Stimulated activated CD4-positive, alpha-beta T cell treated with anti-CD3 and anti-CD28 coated beads, TNF-alpha, amount 100 ng/mL, for 48 hours (primary cell): ENCODE data around the gene SLC6A13.
A peak's percentile ranks its signal among the peaks of the same experiment; 100 is the strongest.
"Not testable (repeated sequence)": the region's sequence is repeated elsewhere in the genome, so short reads cannot be mapped to it uniquely, and the experiment has no call there.

Source experiments
- DNase-seq, 3 donors: peaks; one replicate each; pipeline ENCODE4 v3.0.0-alpha.2; 2020; ENCODE audit warnings: low read depth in 3 of 3

SLC6A13 gene

GRCh38 chr12:197911-198695 lies 64.5 kb downstream of the SLC6A13 start:
- DNase-seq = no peak

- no peak for DNase-seq
Measured at GRCh38 chr12:197347-197746, 65.3 kb downstream of the SLC6A13 start.

GRCh38 chr12:196436-196835 lies 66.2 kb downstream of the SLC6A13 start:
- DNase-seq = no peak

GRCh38 chr12:195951-196350 lies 66.7 kb downstream of the SLC6A13 start:
- no peak for DNase-seq

- no peak for DNase-seq
Measured at GRCh38 chr12:195156-195555, 67.5 kb downstream of the SLC6A13 start.

GRCh38 chr12:194276-194675 lies 68.4 kb downstream of the SLC6A13 start:
- DNase-seq = no peak

DNA sequence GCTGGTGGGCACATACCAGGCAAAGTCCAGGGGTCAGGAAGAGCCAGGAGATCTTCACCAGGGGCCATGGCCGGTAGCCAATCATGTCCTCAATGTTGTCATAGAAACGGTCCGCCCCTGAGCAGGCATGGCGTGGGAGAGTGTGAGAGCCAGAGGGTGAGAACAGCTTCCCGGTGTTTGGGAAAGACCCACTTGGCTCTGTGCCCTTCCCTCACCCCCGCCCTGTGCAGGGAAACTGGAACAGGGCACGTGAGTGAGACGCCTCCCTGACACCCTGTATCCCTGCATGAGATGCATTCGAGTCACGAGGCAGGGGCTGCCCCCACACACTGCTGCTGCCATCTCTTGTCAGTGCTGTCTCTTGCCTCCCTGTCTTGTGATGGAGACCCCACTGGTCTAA lies 69.4 kb downstream of the SLC6A13 start:
- no peak for DNase-seq

DNA sequence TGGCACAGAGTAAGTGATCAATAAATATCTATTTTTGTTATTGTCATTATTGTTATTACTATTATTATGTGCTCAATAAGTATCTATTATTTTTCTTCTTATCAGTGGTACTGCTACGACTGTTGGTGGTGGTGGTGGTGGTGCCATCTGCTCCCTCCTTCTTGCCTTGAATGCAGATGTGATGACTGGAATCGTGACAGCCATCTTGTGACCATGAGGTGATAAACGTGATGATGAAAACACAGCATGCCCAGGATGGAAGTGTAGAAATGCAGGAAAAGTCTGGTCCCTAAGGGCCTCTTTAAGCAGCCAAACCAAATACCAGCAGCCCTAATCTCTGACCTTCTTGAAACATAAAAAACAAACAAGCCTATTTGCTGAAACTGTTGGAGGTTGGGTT lies 71.1 kb downstream of the SLC6A13 start:
- no peak for DNase-seq

DNA sequence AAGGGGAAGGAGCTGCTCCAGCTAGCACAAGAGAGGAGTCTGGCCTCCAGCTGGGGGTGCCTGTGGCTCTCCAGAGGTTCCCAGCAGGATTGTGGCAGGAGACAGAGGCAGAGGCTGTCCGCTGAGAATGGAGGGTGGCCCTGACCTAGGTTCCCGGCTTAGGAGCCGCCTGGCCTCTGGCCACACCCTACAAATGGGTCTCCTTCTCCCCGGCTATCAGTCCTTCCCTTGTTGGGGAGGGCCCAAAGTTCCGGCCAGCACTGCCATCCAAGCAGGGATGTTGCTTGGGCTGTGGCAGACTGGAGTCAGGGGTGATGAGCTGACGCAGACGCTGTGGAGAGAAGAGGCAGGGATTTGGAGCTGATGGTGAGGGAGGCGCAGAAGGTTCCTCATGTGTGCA lies 71.8 kb downstream of the SLC6A13 start:
- no peak for DNase-seq

DNA sequence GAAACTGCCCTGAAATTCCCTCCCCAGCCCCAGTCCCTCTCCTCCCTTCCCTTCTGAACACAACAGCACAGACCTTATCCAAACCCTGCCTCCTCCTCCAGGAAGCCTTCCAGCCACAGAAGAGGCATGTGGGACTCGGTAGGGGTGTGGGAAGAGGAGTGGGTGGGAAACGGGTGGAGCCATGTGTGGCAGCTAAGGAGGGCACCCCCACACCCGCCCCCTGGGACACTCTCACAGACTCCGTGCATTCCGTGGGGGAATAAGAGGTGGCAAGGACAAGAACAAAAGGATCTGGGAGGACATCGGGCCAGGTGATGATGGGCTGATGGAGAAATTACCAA lies 73.0 kb downstream of the SLC6A13 start:
- no peak for DNase-seq

- peak; percentile 17 to 32 (median 21) for DNase-seq
Measured at GRCh38 chr12:188910-189621, 73.6 kb downstream of the SLC6A13 start.

DNA sequence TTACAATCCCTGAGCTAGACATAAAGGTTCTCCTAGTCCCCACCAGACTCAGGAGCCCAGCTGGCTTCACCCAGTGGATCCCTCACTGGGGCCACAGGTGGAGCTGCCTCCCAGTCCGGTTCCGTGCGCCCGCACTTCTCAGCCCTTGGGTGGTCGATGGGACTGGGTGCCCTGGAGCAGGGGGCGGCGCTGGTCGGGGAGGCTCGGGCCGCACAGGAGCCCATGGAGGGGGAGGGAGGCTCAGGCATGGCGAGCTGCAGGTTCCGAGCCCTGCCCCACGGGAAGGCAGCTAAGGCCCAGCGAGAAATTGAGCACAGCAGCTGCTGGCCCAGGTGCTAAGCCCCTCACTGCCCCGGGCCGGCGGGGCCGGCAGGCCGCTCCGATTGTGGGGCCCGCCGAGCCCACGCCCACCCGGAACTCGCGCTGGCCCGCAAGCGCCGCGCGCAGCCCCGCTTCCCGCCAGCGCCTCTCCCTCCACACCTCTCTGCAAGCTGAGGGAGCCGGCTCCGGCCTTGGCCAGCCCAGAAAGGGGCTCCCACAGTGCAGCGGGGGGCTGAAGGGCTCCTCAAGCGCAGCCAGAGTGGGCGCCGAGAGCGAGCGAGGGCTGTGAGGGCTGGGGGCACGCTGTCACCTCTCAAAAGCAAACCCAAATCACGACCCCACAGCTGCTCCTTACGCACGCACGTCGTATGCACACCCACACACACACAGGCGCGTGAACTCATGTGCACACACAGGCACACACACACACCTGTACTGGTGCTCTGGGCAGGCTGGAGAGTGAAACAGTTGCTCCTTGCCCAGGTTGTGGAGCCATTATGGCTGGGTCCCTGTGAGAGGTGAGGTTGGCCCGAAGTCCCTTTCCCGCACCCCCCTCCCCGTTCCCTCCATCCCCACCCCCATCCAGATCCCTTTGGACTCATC lies 74.4 kb downstream of the SLC6A13 start:
- DNase-seq = not testable (repeated sequence)

- DNase-seq = no peak
Measured at GRCh38 chr12:186006-186625, 76.5 kb downstream of the SLC6A13 start.

GRCh38 chr12:185576-185955 lies 77.1 kb downstream of the SLC6A13 start:
- no peak for DNase-seq

- DNase-seq = no peak
Measured at GRCh38 chr12:184811-185575, 77.6 kb downstream of the SLC6A13 start.

- DNase-seq = no peak
Measured at GRCh38 chr12:182381-182892, 80.2 kb downstream of the SLC6A13 start.

GRCh38 chr12:181921-182320 lies 80.7 kb downstream of the SLC6A13 start:
- DNase-seq = no peak

DNA sequence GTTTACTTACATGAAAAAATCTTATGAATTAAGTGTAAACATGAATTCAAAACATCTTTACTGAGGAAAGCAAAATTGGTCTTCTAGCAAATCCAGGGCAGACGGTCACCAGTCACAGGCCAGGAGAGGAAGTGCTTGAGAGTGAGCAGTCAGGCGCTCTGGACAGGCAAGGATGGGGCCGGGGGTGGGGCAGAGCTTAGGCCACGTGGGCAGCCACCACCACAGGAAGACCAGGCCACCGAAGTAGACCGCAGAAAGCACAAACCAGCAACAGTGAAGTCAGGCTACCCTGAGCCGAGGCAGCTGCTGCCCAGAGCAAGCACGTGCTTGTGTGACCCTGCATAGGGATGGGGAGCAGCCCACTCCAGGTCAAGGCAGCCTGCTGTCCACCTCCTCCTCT lies 82.2 kb downstream of the SLC6A13 start:
- DNase-seq = no peak

DNA sequence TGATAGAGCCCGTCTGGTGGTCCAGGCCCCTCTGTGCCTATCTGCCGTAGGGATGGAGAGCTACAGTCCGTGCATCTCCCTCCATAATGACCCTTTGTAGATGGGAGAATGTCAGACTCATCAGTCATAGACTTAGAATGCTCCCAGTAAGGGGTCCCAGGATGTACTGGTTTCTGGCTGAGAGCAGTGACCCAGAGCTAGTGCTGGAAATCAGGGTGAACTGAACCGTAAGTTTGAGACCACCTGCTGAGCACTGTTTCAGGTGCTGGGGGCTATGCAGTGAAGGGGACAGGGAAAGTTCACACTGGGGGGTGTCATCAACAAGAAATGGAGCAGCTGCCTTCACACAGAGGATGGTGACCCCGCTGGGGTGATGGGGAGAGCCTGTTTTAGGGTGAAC lies 82.8 kb downstream of the SLC6A13 start:
- DNase-seq = no peak

DNA sequence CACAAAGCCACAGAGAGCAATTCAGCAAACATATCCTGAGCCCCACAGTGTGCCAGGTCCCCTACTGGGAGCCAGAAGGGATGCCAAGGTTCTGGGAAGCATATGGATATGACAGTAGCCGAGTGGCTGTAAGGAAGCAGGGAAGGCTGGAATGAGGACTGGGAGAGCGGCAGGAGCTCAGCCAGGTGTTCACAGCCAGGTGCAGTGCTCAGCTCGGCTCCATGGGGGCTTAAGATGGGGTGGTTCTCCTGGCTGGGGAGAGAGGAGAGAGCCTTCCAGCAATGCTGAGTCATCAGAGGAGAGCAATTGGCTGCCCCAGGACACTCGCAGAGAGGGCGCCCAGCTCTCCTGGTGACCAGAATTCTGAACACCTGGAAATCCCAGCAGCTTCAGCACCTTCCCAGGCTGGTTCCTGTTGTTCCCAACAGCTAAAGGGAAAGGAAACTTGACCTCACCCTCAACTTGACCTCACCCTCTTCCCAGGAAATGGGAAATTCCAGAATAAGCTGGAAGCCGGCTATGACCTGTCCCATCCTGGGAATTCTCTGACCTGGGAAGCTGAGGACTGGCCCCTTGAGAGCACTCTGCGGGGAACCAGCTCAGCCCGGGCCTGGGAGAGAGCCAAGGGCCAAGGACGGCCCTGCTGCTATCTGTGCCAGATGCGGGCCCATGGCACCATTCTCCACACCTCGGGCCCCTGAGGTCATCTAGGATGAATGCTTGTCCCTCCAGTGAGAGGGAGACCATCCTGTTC lies 83.3 kb downstream of the SLC6A13 start:
- DNase-seq = no peak

GRCh38 chr12:178829-179109 lies 83.9 kb downstream of the SLC6A13 start:
- DNase-seq = no peak
